NCI-H2081 treated with DMSO at 0.1 percent for 48 hours (cell line): Measurements from ENCODE around the gene TRIM38.
"Not testable (repeated sequence)": the region's sequence is repeated elsewhere in the genome, so short reads cannot be mapped to it uniquely, and the experiment has no call there.

Source experiments
- DNase-seq: peaks from one replicate; lab custom pipeline; 2025; lab: John Stamatoyannopoulos, UW

TRIM38 gene

GRCh38 chr6:26006086-26006939 lies 43.7 kb downstream of the TRIM38 start:
- no peak for DNase-seq

DNA sequence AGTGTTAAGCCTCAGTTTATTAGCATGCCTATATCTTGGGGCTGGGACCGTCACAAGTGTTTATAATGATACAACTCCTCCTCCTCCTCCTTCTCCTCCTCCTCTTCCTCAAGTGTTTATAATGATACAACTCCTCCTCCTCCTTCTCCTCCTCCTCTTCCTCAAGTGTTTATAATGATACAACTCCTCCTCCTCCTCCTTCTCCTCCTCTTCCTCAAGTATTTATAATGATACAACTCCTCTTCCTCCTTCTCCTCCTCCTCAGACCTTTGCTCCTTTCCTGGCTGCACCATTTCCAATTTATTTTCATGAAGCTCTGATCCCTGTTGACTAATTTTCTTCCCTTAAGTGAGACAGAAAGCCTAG lies 44.3 kb downstream of the TRIM38 start:
- not testable (repeated sequence) for DNase-seq

DNA sequence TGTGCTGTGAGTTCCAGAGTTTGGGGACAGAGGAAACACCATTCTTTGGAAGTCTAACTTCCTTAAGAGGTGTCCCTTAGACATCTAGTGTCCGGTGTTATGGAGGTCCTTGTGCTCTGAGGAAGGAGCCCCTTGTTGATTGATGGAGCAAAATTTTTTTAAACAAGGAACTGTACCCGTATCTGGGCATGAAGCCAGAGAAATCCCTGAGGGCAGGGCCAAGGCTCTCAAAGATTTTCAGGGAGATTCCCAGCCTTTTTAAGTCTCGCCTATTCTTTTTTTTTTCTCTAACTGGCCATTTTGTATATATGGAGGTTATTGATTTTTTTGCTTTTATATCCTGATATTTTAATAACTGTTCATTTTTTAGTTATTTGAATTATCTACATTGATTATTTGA lies 45.9 kb downstream of the TRIM38 start:
- no peak for DNase-seq

GRCh38 chr6:26009817-26010216 lies 47.2 kb downstream of the TRIM38 start:
- no peak for DNase-seq

DNA sequence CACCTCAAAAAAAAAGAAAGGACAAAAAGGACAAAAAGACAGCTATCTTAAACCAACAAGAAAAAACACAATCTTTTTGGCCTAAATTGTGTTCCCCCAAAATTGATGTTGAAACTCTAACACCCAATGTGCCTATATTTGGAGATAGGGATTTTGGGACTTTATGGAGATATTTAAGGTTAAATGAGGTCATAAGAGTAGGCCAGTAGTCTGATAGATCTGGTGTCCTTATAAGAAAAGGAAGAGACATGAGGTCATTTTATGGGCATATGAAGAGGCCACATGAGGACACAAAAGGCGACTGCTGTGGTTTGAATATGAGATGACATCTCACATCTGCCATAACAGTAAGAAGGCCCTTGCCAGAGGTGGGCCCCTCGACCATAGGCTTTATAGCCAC lies 49.5 kb downstream of the TRIM38 start:
- no peak for DNase-seq

DNA sequence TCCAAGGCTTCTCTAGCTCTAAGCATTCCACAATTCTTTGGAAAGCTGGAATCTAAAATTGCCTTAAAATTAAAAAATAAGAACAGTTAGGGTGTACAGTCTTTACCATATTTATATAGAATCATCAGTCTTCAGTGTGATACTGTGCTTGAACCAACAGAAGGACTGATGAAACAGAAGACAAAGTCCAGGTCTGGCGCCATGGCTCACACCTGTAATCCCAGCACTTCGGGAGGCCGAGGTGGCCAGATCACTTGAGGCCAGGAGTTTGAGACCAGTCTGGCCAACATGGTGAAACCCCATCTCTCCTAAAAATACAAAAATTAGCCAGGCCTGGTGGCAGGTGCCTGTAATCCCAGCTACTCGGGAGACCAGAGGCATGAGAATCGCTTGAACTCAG lies 51.8 kb downstream of the TRIM38 start:
- not testable (repeated sequence) for DNase-seq

DNA sequence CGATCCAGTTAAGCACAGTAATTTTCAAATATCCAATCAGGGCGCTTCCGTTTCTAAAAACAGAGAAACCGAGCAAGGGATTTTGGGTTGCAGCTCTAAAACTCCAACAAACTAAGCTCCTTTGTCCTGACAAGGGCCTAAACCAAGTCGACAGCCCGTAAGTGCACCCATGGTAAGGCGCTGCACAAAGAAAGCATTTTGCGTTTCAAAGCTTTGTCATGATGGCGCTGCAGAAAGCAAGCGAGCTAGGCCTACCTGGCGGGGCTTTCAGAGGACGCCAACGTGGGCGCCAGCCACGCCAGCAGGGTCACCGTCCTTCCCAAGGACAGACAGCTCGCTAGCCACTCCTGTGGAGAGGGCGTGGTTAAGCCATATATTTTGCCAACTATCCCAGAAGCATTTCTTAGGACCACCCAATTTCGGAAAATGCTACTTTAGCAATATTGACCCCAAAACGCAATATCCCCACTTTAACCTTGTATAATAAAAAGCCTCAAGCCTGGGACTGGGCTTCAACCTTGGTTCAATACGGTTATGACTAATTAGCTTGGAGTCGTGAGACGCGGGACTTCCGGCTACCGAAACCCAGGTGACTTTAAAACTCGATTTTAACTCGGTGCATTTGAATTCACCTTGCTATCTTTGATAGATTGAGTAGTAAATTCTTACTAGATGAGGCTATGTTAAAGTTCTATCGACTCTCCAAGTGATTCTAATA lies 53.8 kb downstream of the TRIM38 start:
- no peak for DNase-seq

GRCh38 chr6:26016963-26017631 lies 54.5 kb downstream of the TRIM38 start:
- DNase-seq: no peak

GRCh38 chr6:26017632-26017966 lies 55.0 kb downstream of the TRIM38 start:
- DNase-seq: no peak

DNA sequence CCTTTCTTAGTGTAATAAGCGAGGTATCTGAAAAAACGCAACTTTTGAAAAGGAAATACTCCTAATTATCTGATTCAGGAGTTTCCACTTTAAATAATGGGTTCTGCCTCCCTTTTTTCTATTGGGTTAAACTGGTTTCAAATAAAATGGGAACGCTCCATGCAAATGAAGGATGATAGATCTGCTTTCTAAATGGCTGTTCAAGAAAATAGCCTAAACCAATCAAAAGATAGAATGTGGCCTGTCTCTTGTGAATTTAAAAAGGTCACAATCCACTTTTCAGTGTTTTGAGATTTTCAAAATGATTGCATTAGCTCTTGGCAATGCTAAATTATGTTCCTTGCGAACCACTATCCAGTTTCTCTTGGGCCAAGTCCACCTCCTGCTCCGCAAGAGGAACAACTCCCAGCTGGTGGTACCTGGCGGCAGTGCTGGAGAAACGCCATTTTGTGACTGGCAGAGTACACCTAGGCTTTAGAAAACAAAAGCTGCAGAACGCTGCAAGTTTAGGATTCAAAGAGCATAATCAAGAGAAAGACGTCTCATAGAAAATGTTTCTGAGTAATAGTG lies 56.7 kb downstream of the TRIM38 start:
- no peak for DNase-seq

- DNase-seq: no peak
These were observed 57.3 kb downstream of the TRIM38 start for GRCh38 chr6:26019967-26020328.

DNA sequence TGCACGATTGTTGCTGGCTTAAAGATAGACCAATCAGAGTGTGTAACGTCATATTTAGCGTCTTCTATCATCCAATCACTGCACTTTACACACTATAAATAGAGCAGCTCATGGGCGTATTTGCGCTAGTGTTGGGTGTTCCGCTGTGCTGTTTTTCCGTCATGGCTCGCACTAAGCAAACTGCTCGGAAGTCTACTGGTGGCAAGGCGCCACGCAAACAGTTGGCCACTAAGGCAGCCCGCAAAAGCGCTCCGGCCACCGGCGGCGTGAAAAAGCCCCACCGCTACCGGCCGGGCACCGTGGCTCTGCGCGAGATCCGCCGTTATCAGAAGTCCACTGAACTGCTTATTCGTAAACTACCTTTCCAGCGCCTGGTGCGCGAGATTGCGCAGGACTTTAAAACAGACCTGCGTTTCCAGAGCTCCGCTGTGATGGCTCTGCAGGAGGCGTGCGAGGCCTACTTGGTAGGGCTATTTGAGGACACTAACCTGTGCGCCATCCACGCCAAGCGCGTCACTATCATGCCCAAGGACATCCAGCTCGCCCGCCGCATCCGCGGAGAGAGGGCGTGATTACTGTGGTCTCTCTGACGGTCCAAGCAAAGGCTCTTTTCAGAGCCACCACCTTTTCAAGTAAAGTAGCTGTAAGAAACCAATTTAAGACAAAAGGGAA lies 57.9 kb downstream of the TRIM38 start:
- DNase-seq: no peak

DNA sequence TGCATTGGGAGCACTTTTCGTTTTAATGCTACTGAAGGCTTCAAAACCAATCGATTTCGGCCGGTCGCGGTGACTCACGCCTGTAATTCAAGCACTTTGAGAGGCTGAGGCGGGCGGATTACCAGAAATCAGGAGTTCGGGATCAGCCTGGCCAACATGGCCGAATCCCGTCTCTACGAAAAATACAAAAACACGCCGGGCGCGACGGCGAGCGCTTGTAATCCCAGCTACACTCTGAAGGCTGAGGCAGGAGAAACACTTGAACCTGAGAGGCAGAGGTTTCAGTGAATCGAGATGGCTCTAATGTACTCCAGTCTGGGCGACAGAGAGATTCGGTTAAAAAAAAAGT lies 58.4 kb downstream of the TRIM38 start:
- DNase-seq: no peak

GRCh38 chr6:26021350-26022131 lies 58.9 kb downstream of the TRIM38 start:
- peak; percentile 56 for DNase-seq

- DNase-seq: peak; percentile 29
These were observed 59.5 kb downstream of the TRIM38 start for GRCh38 chr6:26022132-26022472.

DNA sequence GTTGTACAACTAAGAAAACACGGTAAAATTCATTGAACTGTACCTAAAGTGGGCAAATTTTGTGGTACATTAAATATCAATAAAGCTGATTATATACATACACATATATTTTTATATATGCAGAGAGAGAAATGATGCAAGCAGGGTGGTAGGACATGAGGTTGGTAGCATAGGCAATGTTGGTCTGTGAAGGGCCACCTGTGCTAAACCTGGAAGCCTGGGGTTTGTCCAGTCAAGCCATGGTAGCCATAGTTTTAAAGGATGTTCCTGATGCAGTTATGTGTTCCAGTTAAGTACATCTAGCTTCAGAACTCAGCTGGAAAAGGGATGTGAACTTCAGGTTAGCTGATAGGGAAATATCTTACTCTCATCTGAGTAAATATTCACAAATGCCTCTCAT lies 60.1 kb downstream of the TRIM38 start:
- no peak for DNase-seq

DNA sequence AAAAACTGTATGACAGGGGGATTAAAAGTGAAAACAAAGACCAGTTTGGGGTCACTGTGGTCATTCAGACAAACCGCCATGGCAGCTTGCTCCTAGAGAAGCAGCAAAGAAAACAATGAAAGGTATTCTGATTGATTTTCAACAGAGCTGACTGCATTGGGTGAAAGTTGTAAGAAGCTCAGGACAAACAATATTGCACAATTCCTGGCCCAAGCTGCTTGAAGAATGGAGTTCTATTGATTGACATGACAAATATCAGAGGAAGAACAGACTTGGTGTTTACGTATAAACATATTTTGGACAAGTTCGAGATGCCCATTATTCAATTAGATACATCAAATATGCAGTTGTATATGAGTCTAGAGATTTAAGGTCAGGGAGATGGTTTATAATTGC lies 62.0 kb downstream of the TRIM38 start:
- no peak for DNase-seq

DNA sequence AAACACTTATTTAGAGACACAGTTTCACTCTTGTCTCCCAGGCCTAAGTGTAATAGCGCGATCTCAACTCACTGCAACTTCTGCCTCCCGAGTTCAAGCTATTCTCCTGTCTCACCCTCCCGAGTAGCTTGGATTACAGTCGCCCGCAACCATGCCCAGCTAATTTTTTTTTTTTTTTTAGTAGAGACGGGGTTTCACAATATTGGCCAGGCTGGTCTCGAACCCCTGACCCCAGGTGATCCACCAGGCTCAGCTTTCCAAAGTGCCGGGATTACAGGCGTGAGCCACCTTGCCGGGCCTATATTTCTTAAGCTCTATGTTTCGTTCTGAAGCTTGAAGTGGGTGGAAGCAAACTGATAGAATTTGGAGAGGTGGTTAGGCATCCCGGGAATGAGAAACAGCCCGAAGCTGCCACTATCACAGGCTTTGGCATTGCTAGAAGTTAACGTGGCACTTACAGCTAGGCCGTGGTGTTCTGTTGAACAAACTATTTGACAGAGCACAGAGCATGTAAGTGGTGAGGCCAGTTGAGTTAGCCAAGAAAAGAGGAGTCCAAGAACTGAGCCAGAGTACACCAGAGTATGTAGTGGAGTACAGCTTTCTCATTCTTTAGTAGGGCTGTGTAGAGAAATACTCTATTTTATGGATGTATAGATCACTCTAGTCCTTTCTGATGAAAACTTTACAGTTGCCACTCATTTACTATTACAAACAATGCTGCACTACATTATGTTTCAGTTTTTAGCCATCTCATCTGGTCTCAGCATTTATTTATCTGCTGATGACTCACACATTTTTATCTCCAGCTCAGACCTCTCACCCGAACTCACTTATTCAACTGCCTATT lies 62.7 kb downstream of the TRIM38 start:
- no peak for DNase-seq

DNA sequence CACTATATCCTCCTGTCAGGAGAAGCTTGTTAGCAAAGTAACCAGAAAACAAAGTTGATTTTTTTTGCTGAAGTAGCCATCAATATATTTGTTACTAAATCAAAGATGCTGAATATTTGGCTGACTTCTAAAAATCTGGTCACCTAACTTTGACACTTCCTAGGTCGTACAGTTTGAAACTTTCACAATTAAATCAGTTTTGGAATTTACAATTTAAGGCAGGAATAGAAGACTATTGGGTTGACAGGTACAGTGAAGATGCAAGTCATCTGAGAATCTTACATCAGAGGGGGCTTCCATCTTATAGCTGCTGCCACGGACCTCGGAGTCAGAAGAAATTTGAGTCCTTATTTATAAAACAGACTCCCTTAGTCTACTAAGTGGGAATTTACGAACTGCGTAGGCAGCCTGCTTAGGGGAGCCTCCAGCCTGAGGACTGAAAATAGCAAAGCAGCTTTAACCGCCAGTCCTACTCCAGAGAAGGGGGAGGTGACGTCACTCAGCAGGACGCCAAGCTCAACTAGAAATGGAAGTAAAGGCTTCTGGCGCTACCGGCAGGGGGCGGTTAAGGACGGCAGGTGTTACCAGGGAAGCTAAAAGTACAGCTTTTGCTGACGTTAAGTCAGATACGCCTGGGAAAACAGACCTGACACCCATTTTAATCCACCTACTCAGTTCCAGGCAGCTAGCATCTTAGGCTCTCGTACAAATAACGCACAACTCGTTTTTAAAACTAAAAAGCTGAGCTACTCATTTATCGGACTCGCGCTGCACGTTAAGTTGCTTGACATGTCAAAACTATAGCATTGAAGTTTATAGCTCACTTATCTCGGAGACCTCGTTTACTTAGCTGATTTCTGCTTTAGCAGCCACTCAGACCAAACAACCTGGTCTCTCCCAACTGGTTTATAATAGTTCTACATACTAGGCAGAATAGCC lies 63.6 kb downstream of the TRIM38 start:
- peak; percentile 93 for DNase-seq
